Activated CD4-positive, alpha-beta T cell treated with anti-CD3 and anti-CD28 coated beads for 48 hours (primary cell): ENCODE data around the gene CHMP6.

Experiments used
- DNase-seq: peaks from one replicate; pipeline ENCODE4 v3.0.0-alpha.2; 2020

CHMP6 gene

DNA sequence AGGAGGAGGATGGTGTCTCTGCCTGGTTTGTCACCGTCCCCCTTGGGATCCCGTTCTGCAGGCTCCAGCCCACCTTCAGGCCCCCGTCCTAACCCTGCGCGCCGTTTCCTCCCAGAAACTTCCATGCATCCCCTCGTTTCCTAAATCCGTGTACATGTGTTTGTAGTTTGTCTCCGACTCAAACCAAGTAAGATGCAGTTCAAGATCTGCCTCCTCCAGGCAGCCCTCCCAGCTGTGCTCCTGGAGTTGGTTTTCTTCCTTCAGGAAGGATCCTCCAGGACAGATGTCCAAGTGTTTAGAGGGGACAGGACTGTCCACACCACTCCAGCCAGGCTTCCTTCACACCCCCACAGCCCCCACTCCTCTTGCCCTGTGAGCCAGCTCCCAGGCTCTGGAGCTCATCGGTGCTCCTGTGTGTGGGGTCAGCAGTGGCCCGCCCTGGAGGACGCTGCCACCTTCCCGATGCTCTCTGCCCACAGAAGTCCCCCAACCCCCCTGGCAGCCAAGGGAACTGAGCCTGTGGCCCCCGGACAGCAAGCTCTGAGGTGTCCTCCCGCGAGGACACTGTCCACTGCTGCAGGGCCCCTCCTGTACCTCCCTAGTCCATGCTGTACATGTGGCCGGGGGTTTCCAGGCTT, 54.6 kb downstream of the CHMP6 start:
- DNase-seq = no peak

DNA sequence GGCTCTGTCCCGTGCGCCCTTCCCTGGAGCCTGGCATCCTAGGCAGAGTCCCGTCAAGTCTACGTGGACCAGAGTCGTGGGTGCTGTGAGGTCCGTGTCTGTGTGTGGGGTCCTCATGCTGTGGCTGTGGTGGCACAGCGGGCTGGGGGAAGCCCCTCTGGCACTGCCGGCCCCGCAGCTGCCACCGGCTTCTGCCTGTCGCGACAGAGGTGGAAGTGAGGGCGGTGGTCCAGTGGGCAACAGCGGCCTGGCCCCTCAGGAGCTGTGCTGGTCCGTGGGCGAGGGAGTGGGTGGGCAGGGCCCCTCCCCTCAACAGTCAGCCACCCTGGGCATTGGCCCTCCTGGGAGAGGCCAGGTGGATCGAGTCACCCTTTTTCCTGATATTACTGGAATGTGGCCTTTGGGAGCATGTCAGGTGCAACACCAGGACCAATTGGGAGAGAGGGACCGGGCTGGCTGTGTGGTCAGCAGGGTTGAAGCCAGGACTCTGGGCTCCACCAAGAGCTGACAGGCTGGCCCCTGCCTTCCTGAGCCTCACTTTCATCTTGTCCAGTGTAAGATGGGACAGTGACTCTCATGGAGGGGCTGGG, 55.2 kb downstream of the CHMP6 start:
- DNase-seq = no peak

DNA sequence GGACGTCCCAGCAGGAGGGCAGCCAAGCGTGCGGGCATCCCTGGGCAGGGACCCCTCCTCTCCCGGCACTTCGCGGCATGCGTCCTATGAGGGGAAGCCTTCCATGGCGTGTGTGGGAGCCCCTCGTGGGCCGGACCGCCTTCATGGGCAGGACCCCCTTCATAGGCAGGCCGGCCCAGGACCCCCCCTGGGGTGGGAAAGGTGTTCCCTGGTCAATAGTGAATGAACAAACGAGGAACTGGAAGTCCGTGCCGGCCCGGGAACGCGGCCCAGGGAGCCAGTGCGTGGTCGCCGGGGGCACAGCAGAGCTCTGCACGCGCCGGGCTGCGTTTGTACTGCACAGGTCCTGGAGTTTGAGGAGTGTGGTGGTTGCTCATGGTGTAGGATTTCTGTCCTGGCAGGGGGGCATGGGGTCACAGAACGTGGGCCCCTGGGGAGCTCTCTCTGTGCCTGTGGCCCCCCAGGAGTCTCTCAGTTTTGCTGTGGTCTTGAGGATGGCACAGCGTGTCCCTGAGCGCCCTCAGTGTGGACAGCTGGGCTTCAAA, 57.3 kb downstream of the CHMP6 start:
- no peak for DNase-seq

DNA sequence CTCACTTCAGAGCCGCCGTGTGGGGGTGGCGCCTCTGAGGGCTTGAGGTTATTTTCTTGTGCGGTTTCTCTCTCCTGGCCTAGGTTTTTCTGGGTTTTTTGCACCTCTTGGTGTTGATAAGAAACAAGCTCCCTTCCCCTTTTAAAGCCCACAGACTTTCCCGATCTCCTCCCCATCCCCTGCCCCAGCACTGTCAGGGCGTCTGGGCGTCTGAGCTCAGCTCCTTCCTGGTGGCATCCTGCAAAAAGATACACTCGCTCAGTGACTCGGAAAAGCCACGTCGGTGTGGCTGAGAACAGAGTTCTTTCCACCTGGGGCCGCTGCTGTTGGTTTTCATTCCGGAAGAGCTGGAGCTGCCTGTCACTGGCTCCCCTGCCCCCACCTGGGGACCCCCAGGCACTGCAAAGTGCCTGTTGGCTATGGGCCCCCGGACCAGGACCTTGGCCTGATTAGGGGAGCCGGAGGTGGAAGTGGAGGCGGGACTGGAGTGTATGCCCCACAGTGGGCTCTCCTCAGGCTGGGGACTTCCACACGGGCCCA, 57.8 kb downstream of the CHMP6 start:
- DNase-seq = no peak
